Skeletal muscle tissue (tissue), 4 donors: ENCODE data around the gene ZNF536. TPM values are rescaled to one million over a fixed set of nuclear protein-coding genes. Genes with fewer than 3 reads are reported as not detected.

ENCODE experiments used
- H3K27ac ChIP-seq: one replicate; pipeline ENCODE4 v1.7.0; 2013; ENCODE audit warnings: mild to moderate bottlenecking, low read depth, low read length, inconsistent platforms
- H3K27me3 ChIP-seq, 3 donors: one replicate each; pipeline ENCODE4 v1.7.0; 2013; ENCODE audit warnings: low read length in 3 of 3; ENCODE audit not compliant: control insufficient read depth in 3 of 3, insufficient read depth in 3 of 3
- H3K36me3 ChIP-seq, 3 donors: one replicate each; pipeline ENCODE4 v1.7.0; 2013; ENCODE audit warnings: low read length in 3 of 3; ENCODE audit not compliant: control insufficient read depth in 3 of 3, insufficient read depth in 3 of 3
- H3K4me1 ChIP-seq, 3 donors: one replicate each; pipeline ENCODE4 v1.7.0; 2013; ENCODE audit warnings: low read length in 3 of 3, mild to moderate bottlenecking in 3 of 3; ENCODE audit not compliant: control insufficient read depth in 3 of 3, insufficient read depth in 3 of 3
- H3K4me3 ChIP-seq, 3 donors: one replicate each; pipeline ENCODE4 v1.7.0; 2013; ENCODE audit warnings: low read length in 3 of 3
- H3K9ac ChIP-seq, 3 donors: one replicate each; pipeline ENCODE4 v1.7.0; 2013; ENCODE audit warnings: low read length in 3 of 3, mild to moderate bottlenecking in 3 of 3, moderate library complexity in 2 of 3, low read depth in 1 of 3
- H3K9me3 ChIP-seq, 3 donors: one replicate each; pipeline ENCODE4 v1.7.0; 2013; ENCODE audit warnings: low read length in 3 of 3; ENCODE audit not compliant: control insufficient read depth in 3 of 3
- total RNA-seq: library from RNA; depleted of rRNA; stranded (reverse); fragments of >200 nt; gene quantifications from one replicate; pipeline ENCODE4 v1.2.3, GENCODE V29; 2014
- donor health status: Osteomylitis.

The ZNF536 gene
- total RNA-seq, 1 donor from 2014 or later, result 3.1 TPM

- Histone ChIP-seq H3K27ac (no peak overlapping the region), H3K9me3 (no peaks in the 10 kb centered on the region), H3K4me3 (no peak overlapping the region), H3K9ac (no peak overlapping the region), H3K27me3 (peaks cover 0 to 12% (median 8%) of the 10 kb centered on the region in 3 donors), H3K4me1 (no peaks in the 10 kb centered on the region), H3K36me3 (no peaks in the 10 kb centered on the region)
Observed at GRCh38 chr19:30385666-30386065, 13.5 kb downstream of the ZNF536 start.

DNA sequence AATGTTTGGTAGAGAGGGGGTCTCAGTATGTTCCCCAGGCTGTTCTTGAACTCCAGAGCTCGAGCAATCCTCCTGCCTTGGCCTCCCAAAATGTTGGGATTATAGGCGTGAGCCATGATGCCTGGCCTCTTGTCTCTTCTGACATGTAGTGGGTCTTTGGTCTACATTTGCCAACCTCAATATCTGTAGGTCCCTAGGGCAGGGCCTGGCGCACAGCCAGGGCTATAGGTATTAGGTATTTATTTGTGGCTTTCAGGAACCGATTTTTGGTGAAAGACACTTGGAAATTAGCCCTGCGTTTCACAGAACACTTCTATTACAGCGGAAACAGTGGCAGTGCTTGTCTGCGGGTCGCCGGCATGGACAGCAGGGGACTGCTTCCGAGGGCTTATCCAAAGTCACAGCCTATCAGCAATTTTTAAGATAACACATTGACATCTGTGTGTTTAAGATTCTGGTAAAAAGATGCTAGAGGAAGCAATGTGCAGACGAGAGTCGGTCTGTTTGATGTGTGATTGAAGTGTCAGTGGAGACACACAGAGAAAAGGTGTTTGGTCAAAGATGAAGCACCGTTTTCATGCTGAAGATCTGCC lies 14.5 kb downstream of the ZNF536 start:
- no peaks in the 10 kb centered on the region for H3K4me1 ChIP-seq
- H3K9ac ChIP-seq, result no peak overlapping the region
- H3K27me3 ChIP-seq, result peaks cover 0 to 8% (median 6%) of the 10 kb centered on the region in 3 donors
- no peaks in the 10 kb centered on the region for H3K9me3 ChIP-seq
- H3K4me3 ChIP-seq, result no peak overlapping the region
- H3K36me3 ChIP-seq, result no peaks in the 10 kb centered on the region
- no peak overlapping the region for H3K27ac ChIP-seq

GRCh38 chr19:30387311-30388115 lies 15.3 kb downstream of the ZNF536 start:
- Histone ChIP-seq H3K4me1 (no peaks in the 10 kb centered on the region), H3K9me3 (no peaks in the 10 kb centered on the region), H3K9ac (no peak overlapping the region), H3K36me3 (no peaks in the 10 kb centered on the region), H3K4me3 (no peak overlapping the region), H3K27ac (no peak overlapping the region), H3K27me3 (peaks cover 0 to 8% (median 6%) of the 10 kb centered on the region in 3 donors)

DNA sequence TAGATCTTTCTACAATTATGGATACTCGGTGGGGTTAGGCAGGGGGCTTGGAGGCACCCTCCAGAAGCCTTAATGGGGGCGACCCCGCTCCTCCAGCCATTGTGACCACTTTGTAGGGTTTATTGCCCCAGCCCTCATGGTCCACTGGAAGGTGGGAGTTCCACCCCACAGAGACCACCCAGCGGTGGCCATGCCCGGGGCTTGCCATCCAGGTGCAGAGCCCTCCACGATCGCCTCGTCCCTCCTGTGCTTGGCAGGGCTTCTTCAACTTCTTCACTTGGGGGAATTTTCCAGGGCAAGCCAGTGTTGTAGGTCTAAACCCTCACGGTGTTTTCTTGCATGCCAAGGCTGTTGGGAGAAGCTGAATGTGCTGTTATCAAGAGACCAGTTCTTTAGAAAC lies 16.1 kb downstream of the ZNF536 start:
- Histone ChIP-seq H3K9me3 (no peaks in the 10 kb centered on the region), H3K36me3 (no peaks in the 10 kb centered on the region), H3K4me3 (no peak overlapping the region), H3K9ac (no peak overlapping the region), H3K4me1 (no peaks in the 10 kb centered on the region), H3K27me3 (peaks cover 0 to 8% (median 7%) of the 10 kb centered on the region in 3 donors), H3K27ac (no peak overlapping the region)

GRCh38 chr19:30388819-30389218 lies 16.6 kb downstream of the ZNF536 start:
- Histone ChIP-seq H3K36me3 (no peaks in the 10 kb centered on the region), H3K4me1 (no peaks in the 10 kb centered on the region), H3K4me3 (no peak overlapping the region), H3K27me3 (peaks cover 0 to 11% (median 8%) of the 10 kb centered on the region in 3 donors), H3K9ac (no peak overlapping the region), H3K27ac (no peak overlapping the region), H3K9me3 (no peaks in the 10 kb centered on the region)

- no peak overlapping the region for H3K9ac ChIP-seq
- H3K27me3 ChIP-seq, result peaks cover 3 to 12% (median 9%) of the 10 kb centered on the region in 3 donors
- no peak overlapping the region for H3K4me3 ChIP-seq
- no peaks in the 10 kb centered on the region for H3K4me1 ChIP-seq
- no peak overlapping the region for H3K27ac ChIP-seq
- H3K36me3 ChIP-seq, result no peaks in the 10 kb centered on the region
- no peaks in the 10 kb centered on the region for H3K9me3 ChIP-seq
Observed at GRCh38 chr19:30390356-30390988, 18.3 kb downstream of the ZNF536 start.

DNA sequence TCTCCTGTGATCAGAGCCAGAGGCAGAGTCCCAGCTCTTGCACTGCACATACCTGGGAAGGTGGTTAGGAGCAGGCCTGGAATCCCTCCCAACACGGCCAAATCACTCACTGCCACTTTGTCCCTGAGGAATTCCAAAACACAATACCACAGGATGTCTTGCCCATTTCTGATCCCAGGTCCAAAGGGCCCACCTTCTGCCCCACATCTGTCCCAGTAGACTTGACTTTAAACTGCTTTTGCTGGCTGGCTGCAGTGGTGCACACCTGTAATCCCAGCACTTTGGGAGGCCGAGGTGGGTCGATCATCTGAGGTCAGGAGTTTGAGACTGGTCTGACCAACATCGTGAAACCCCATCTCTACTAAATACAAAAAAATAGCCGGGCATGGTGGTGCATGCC lies 18.9 kb downstream of the ZNF536 start:
- Histone ChIP-seq H3K4me1 (no peaks in the 10 kb centered on the region), H3K27ac (no peak overlapping the region), H3K9ac (no peak overlapping the region), H3K27me3 (peaks cover 3 to 12% (median 6%) of the 10 kb centered on the region in 3 donors), H3K4me3 (no peak overlapping the region), H3K9me3 (no peaks in the 10 kb centered on the region), H3K36me3 (no peaks in the 10 kb centered on the region)

GRCh38 chr19:30391554-30392551 lies 19.7 kb downstream of the ZNF536 start:
- Histone ChIP-seq H3K27ac (no peak overlapping the region), H3K9ac (no peak overlapping the region), H3K9me3 (no peaks in the 10 kb centered on the region), H3K27me3 (peaks cover 3 to 14% (median 6%) of the 10 kb centered on the region in 3 donors), H3K4me3 (no peak overlapping the region), H3K36me3 (no peaks in the 10 kb centered on the region), H3K4me1 (no peaks in the 10 kb centered on the region)

DNA sequence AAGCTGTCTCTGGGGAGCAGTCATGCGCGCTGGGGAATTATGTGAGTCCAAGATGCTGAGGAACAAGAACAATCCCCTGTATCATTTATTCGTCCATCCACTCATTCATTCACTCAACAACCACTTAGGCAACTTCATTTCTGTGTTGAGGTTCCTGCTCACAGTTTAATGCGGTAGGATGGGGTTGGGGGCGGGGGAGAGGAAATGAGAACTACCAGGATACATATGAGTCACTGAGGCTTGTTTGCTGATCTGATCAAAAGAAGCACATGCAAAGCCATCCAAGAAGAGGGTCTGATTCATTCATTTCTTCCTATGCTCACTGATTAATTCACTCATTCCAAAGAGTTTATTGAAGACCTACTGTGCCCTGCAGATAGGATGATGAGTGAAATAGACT lies 20.9 kb downstream of the ZNF536 start:
- no peaks in the 10 kb centered on the region for H3K9me3 ChIP-seq
- peaks cover 3 to 10% (median 6%) of the 10 kb centered on the region in 3 donors for H3K27me3 ChIP-seq
- H3K4me3 ChIP-seq, result no peak overlapping the region

More for the DNA sequence above, 20.9 kb downstream of the ZNF536 start:
- Histone ChIP-seq H3K27ac (no peak overlapping the region), H3K36me3 (no peaks in the 10 kb centered on the region), H3K9ac (no peak overlapping the region), H3K4me1 (no peaks in the 10 kb centered on the region)
